ENCODE data around the gene ERO1A. TPM values are rescaled to one million over a fixed set of nuclear protein-coding genes. Genes with fewer than 3 reads are reported as not detected.

ERO1A gene
- total and polyA plus RNA-seq, 10 donors = 8.5 to 79.7 (median 44.7) TPM

DNA sequence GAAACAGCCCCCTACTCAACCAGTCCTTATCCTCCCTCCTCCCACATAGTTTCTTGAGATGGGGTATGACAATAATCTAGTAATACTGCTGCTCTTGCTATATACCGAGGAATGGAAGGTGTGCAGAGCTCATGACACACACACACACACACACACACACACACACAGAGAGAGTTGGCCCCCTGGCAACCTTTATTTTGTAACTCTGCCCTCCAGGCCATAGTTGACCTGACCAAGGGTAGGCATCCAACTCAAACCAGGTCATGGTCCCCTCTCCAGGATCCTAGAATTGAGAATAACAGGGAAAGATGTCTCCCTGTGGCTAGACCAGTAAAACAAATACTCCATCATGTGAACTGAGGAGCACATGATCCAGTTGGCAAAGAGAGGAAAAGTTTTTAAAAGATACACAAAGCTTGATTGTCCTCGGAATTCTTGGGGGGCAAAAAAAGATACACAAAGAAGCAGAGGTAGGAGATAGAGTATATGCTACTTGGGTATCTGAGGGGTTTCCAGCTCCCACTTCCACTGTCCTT, 11.3 kb downstream of the ERO1A start:
- TF ChIP-seq POLR2A (IDR thresholded peaks at IDR 0.05) = no peak
- TF ChIP-seq, protein P1, sequence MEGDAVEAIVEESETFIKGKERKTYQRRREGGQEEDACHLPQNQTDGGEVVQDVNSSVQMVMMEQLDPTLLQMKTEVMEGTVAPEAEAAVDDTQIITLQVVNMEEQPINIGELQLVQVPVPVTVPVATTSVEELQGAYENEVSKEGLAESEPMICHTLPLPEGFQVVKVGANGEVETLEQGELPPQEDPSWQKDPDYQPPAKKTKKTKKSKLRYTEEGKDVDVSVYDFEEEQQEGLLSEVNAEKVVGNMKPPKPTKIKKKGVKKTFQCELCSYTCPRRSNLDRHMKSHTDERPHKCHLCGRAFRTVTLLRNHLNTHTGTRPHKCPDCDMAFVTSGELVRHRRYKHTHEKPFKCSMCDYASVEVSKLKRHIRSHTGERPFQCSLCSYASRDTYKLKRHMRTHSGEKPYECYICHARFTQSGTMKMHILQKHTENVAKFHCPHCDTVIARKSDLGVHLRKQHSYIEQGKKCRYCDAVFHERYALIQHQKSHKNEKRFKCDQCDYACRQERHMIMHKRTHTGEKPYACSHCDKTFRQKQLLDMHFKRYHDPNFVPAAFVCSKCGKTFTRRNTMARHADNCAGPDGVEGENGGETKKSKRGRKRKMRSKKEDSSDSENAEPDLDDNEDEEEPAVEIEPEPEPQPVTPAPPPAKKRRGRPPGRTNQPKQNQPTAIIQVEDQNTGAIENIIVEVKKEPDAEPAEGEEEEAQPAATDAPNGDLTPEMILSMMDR (IDR thresholded peaks at IDR 0.05 in 8 of 11, conservative IDR thresholded peaks at IDR 0.05 in 3 of 11) = no peak
- TF ChIP-seq POLR2AphosphoS5 (IDR thresholded peaks at IDR 0.05) = no peak
- H3K9me3 ChIP-seq = no peaks in the 10 kb centered on the region
- no peaks in the 10 kb centered on the region for H3K27me3 ChIP-seq (replicated peaks in 1 of 7)
- H3K27ac ChIP-seq = no peak overlapping the region
- DNase-seq = no peak
- intact Hi-C loops (cut with DNase I; ENCODE audit: low total_unique reads) = no loop called here
- peaks cover 0 to 55% (median 4%) of the 10 kb centered on the region in 6 donors for H3K4me1 ChIP-seq
- H3K4me3 ChIP-seq = no peak overlapping the region
- WGBS, 5 donors = 95 to 98% (median 96%) methylated on average over 2 of the region's 2 CpGs
- H3K36me3 ChIP-seq = peaks cover 0 to 32% (median 15%) of the 10 kb centered on the region in 6 donors

DNA sequence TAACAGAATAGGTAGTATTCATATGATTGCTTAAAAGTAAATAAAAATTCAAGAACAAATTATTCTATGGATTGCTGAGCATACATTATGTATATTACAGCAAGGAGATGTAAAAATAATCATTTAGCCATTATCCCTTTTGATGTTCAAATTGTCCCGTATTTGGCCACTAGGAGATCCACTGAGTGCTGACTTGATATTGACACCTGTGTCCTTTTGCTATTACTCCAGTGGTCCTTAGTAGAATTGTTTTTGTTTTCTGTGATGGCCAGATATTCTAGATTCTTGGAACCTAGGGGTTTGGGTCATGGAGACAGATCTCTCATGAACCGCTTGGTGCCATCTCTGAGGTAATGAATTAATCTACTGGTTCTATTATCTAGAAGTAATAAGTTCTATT, 16.8 kb downstream of the ERO1A start:
- WGBS, 5 donors = 94 to 100% (median 95%) methylated on average over 2 of the region's 2 CpGs
- no peak for DNase-seq
- no peaks in the 10 kb centered on the region for H3K9me3 ChIP-seq
- intact Hi-C loops (cut with DNase I; ENCODE audit: low total_unique reads) = no loop called here
- no peak overlapping the region for H3K27ac ChIP-seq
- TF ChIP-seq, protein P1 (IDR thresholded peaks at IDR 0.05 in 8 of 11, conservative IDR thresholded peaks at IDR 0.05 in 3 of 11) = peak in 2 of 11 experiments; percentile 17 to 24
- no peak for TF ChIP-seq POLR2AphosphoS5 (IDR thresholded peaks at IDR 0.05)
- H3K27me3 ChIP-seq (replicated peaks in 1 of 7) = no peaks in the 10 kb centered on the region
- no peak overlapping the region for H3K4me3 ChIP-seq
- H3K36me3 ChIP-seq = peaks cover 0 to 85% (median 46%) of the 10 kb centered on the region in 6 donors
- peaks cover 0 to under 1% (median 0%) of the 10 kb centered on the region in 6 donors for H3K4me1 ChIP-seq

DNA sequence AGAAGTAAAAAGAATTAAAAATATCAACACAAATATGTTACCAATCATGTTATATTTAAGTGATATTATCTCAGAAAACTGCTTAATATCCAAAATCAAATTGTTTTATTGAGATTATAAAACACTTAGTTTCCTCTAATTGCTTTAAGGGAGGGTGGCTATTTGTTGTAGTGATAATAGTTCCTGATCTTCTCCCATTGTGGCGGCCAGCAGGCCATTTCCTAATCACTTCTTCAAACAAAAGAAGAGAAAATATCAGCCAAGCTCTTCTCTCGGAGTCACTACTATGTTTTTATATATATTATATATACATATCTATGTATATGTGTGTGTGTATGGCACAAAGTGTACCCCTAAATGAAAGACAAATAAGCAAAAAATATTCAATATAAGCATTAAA, 31.5 kb downstream of the ERO1A start:
- no peak for DNase-seq
- no peak overlapping the region for H3K27ac ChIP-seq
- peaks cover 4 to 93% (median 38%) of the 10 kb centered on the region in 6 donors for H3K36me3 ChIP-seq
- intact Hi-C loops (cut with DNase I; ENCODE audit: low total_unique reads) = no loop called here
- H3K4me3 ChIP-seq = no peak overlapping the region
- H3K4me1 ChIP-seq = no peaks in the 10 kb centered on the region
- H3K9me3 ChIP-seq = no peaks in the 10 kb centered on the region
- TF ChIP-seq, protein P1 (IDR thresholded peaks at IDR 0.05 in 8 of 11, conservative IDR thresholded peaks at IDR 0.05 in 3 of 11) = no peak
- TF ChIP-seq POLR2A (IDR thresholded peaks at IDR 0.05) = no peak
- TF ChIP-seq POLR2AphosphoS5 (IDR thresholded peaks at IDR 0.05) = no peak
- H3K27me3 ChIP-seq (replicated peaks in 1 of 7) = no peaks in the 10 kb centered on the region
- WGBS, 5 donors = 86 to 97% (median 95%) methylated on average over 2 of the region's 2 CpGs

DNA sequence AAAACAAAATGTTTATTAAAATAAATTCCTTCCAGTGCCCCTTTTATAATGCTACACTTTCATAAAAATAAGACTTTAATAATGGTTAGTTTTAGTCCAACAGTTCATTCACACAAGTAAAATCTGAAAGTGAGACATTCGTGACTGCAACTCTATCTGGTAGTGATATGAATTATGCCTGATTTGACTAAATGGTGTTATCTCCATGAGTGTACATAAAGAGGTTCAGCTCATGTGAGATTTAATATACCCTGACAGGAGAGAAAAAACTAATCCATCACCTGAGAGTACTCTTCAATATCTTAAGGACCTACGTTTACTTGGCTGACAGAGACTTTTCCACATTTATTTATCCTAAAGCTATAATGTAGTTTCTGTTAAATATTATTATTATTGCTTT, 34.0 kb downstream of the ERO1A start:
- no peak for DNase-seq
- no peaks in the 10 kb centered on the region for H3K4me1 ChIP-seq
- H3K4me3 ChIP-seq = no peak overlapping the region
- no peaks in the 10 kb centered on the region for H3K9me3 ChIP-seq
- WGBS, 5 donors = 89 to 95% (median 91%) methylated on average over 2 of the region's 2 CpGs
- peaks cover 5 to 93% (median 36%) of the 10 kb centered on the region in 6 donors for H3K36me3 ChIP-seq
- no peak overlapping the region for H3K27ac ChIP-seq
- intact Hi-C loops (cut with DNase I; ENCODE audit: low total_unique reads) = no loop called here
- H3K27me3 ChIP-seq (replicated peaks in 1 of 7) = no peaks in the 10 kb centered on the region
- no peak for TF ChIP-seq POLR2AphosphoS5 (IDR thresholded peaks at IDR 0.05)
- TF ChIP-seq, protein P1 (IDR thresholded peaks at IDR 0.05 in 8 of 11, conservative IDR thresholded peaks at IDR 0.05 in 3 of 11) = no peak
- no peak for TF ChIP-seq POLR2A (IDR thresholded peaks at IDR 0.05)
